H1 (cell line): ENCODE results near the gene MTAP. TPM values are rescaled to one million over a fixed set of nuclear protein-coding genes. Genes with fewer than 3 reads are reported as not detected.

Experiments used
- CTCF ChIA-PET: fragments of 300-600 bp; sonication (Branson Sonifier 250); formaldehyde crosslinking; loops from one replicate; lab custom pipeline; 2021; ENCODE audit not compliant: partially characterized antibody; lab: Charles Lee
- POLR2A ChIA-PET: fragments of 300-600 bp; sonication (Branson Sonifier 250); formaldehyde crosslinking; loops from one replicate; lab custom pipeline; 2021; ENCODE audit warnings: inconsistent platforms; ENCODE audit not compliant: partially characterized antibody; lab: Charles Lee
- DNase-seq, 2 experiments: peaks; one replicate each; pipeline versions ENCODE4 v3.0.0 to v3.0.0-alpha.2; 2010 to 2022; ENCODE audit warnings: low spot score in 2 of 2, low read depth in 1 of 2, mixed read lengths in 1 of 2
- FAIRE-seq: peaks from 2 replicates; lab custom pipeline; 2011; peaks lifted over from hg19 to GRCh38; lab: Jason Lieb, UNC
- H2AFZ ChIP-seq: 2 replicates; pipeline ENCODE4 v1.8.1; 2012; ENCODE audit warnings: low read length, inconsistent platforms
- H2AK5ac ChIP-seq: 2 replicates; pipeline ENCODE4 v1.6.1; 2013; ENCODE audit warnings: low read depth, low read length
- H2BK120ac ChIP-seq: replicated peaks from 2 replicates; pipeline ENCODE3; 2013; ENCODE audit warnings: low read depth, low read length, inconsistent platforms
- H2BK12ac ChIP-seq: 2 replicates; pipeline ENCODE4 v1.6.1; 2013; ENCODE audit warnings: low read depth, low read length
- H2BK15ac ChIP-seq: 2 replicates; pipeline ENCODE4 v1.6.1; 2013; ENCODE audit warnings: low read length
- H2BK20ac ChIP-seq: 2 replicates; pipeline ENCODE4 v1.6.1; 2013; ENCODE audit warnings: low read length
- H2BK5ac ChIP-seq: 2 replicates; pipeline ENCODE4 v1.6.1; 2013; ENCODE audit warnings: low read depth, low read length
- H3K14ac ChIP-seq: 2 replicates; pipeline ENCODE4 v1.6.1; 2013; ENCODE audit warnings: inconsistent platforms; ENCODE audit not compliant: insufficient read length
- H3K18ac ChIP-seq: 2 replicates; pipeline ENCODE4 v1.6.1; 2013; ENCODE audit warnings: low read length; ENCODE audit errors: extremely low read depth
- H3K23ac ChIP-seq: 2 replicates; pipeline ENCODE4 v1.6.1; 2013; ENCODE audit warnings: inconsistent platforms; ENCODE audit not compliant: insufficient read length
- H3K23me2 ChIP-seq: 2 replicates; pipeline ENCODE4 v1.6.1; 2013; ENCODE audit warnings: low read depth, low read length
- H3K27ac ChIP-seq: 2 replicates; pipeline ENCODE4 v1.6.1; 2011; ENCODE audit warnings: low read depth, low read length, inconsistent platforms
- H3K27me3 ChIP-seq, 4 experiments: replicated peaks in 1 of 4; 1 replicate in 1 of 4; 2 replicates in 3 of 4; pipeline versions ENCODE4 v1.6.1 to v1.8.1; 2011 to 2013; ENCODE audit warnings: low read length in 3 of 4, mild to moderate bottlenecking in 3 of 4, inconsistent platforms in 2 of 4, mixed read lengths in 2 of 4, moderate library complexity in 1 of 4; ENCODE audit not compliant: control insufficient read depth in 3 of 4, insufficient read depth in 3 of 4; ENCODE audit errors: extremely low read depth in 1 of 4
- H3K36me3 ChIP-seq, 4 experiments: 2 replicates each; pipeline versions ENCODE4 v1.6.1 to v1.8.1; 2011 to 2013; ENCODE audit warnings: mild to moderate bottlenecking in 4 of 4, low read length in 3 of 4, moderate library complexity in 2 of 4, control low read depth in 1 of 4, inconsistent platforms in 1 of 4; ENCODE audit not compliant: insufficient read depth in 4 of 4, control insufficient read depth in 2 of 4
- H3K4ac ChIP-seq: replicated peaks from 2 replicates; pipeline ENCODE3; 2013; ENCODE audit warnings: low read length, low read depth, mixed read lengths, inconsistent platforms; ENCODE audit not compliant: insufficient read length
- H3K4me1 ChIP-seq, 4 experiments: replicated peaks in 1 of 4; 1 replicate in 1 of 4; 2 replicates in 3 of 4; pipeline versions ENCODE4 v1.6.1 to v1.8.1; 2011 to 2013; ENCODE audit warnings: low read length in 3 of 4, inconsistent platforms in 2 of 4, mixed read lengths in 1 of 4; ENCODE audit not compliant: insufficient read depth in 4 of 4, control insufficient read depth in 3 of 4
- H3K4me2 ChIP-seq, 2 experiments: 2 replicates each; pipeline versions ENCODE4 v1.6.1 to v1.8.1; 2011 to 2013; ENCODE audit warnings: low read depth in 2 of 2, low read length in 2 of 2, control low read depth in 1 of 2, inconsistent platforms in 1 of 2, mild to moderate bottlenecking in 1 of 2; ENCODE audit not compliant: insufficient read depth in 1 of 2
- H3K4me3 ChIP-seq, 4 experiments: fragments of 200-600, 300-600 bp in 1 of 4; sonication (generic), shearing (Covaris generic), sonication (Bioruptor Twin) in 1 of 4; 2 replicates each; pipeline versions ENCODE4 v1.5.1 to v1.8.1; 2011 to 2016; ENCODE audit warnings: low read length in 4 of 4, low read depth in 3 of 4, control low read depth in 2 of 4, inconsistent platforms in 2 of 4, mild to moderate bottlenecking in 2 of 4, mixed read lengths in 1 of 4, moderate library complexity in 1 of 4; ENCODE audit not compliant: insufficient read depth in 2 of 4; ENCODE audit errors: extremely low read depth in 1 of 4
- H3K56ac ChIP-seq: replicated peaks from 2 replicates; pipeline ENCODE3; 2013; ENCODE audit warnings: low read depth, mild to moderate bottlenecking, mixed read lengths, low read length, inconsistent platforms; ENCODE audit not compliant: insufficient read length
- H3K79me1 ChIP-seq: 2 replicates; pipeline ENCODE4 v1.6.1; 2013; ENCODE audit warnings: low read depth, low read length, control low read depth
- H3K79me2 ChIP-seq, 2 experiments: 2 replicates each; pipeline versions ENCODE4 v1.6.1 to v1.8.1; 2012 to 2013; ENCODE audit warnings: low read length in 2 of 2, mild to moderate bottlenecking in 2 of 2, inconsistent platforms in 1 of 2; ENCODE audit not compliant: insufficient read depth in 2 of 2, control insufficient read depth in 1 of 2
- H3K9ac ChIP-seq, 4 experiments: replicated peaks in 1 of 4; 1 replicate in 1 of 4; 2 replicates in 3 of 4; pipeline versions ENCODE4 v1.6.1 to v1.8.1; 2011 to 2013; ENCODE audit warnings: low read depth in 3 of 4, low read length in 3 of 4, control low read depth in 2 of 4, mild to moderate bottlenecking in 2 of 4, moderate library complexity in 2 of 4, inconsistent platforms in 1 of 4; ENCODE audit errors: extremely low read depth in 1 of 4
- H3K9me3 ChIP-seq, 2 experiments: 2 replicates each; pipeline versions ENCODE4 v1.6.1 to v1.8.1; 2012 to 2013; ENCODE audit warnings: mild to moderate bottlenecking in 2 of 2, moderate library complexity in 2 of 2, control low read depth in 1 of 2, inconsistent platforms in 1 of 2, low read depth in 1 of 2, low read length in 1 of 2, mixed read lengths in 1 of 2; ENCODE audit not compliant: insufficient read depth in 2 of 2
- H4K20me1 ChIP-seq, 2 experiments: replicated peaks in 1 of 2; 2 replicates each; pipeline versions ENCODE3 to v1.8.1; 2011 to 2013; ENCODE audit warnings: inconsistent platforms in 2 of 2, low read length in 2 of 2, mild to moderate bottlenecking in 1 of 2; ENCODE audit not compliant: insufficient read depth in 2 of 2, control insufficient read depth in 1 of 2
- H4K5ac ChIP-seq: 2 replicates; pipeline ENCODE4 v1.6.1; 2013; ENCODE audit warnings: low read length, low read depth, mixed read lengths, inconsistent platforms; ENCODE audit not compliant: insufficient read length
- H4K8ac ChIP-seq: 2 replicates; pipeline ENCODE4 v1.8.0; 2013; ENCODE audit warnings: mild to moderate bottlenecking, moderate library complexity, low read length, inconsistent platforms; ENCODE audit not compliant: insufficient read depth; ENCODE audit errors: extremely low read depth
- H4K91ac ChIP-seq: replicated peaks from 2 replicates; pipeline ENCODE3; 2013; ENCODE audit warnings: low read length, mixed read lengths, inconsistent platforms; ENCODE audit not compliant: insufficient read length
- BCL11A ChIP-seq, 2 experiments: IDR thresholded peaks; one replicate each; pipeline ENCODE4 v1.6.1; 2011; ENCODE audit warnings: low read depth in 2 of 2, low read length in 2 of 2, mild to moderate bottlenecking in 2 of 2
- CBX8 ChIP-seq: fragments of 300-800, 300-1000 bp; sonication (generic); IDR thresholded peaks from 2 replicates; pipeline ENCODE4 v1.7.1; 2016; ENCODE audit warnings: low read depth, low read length, borderline replicate concordance
- CHD2 ChIP-seq: IDR thresholded peaks from 2 replicates; pipeline ENCODE4 v1.6.1; 2012; ENCODE audit warnings: low read length, improper control_type of control experiment
- EZH2 ChIP-seq: fragments of 200-600 bp; sonication (generic); IDR thresholded peaks from 2 replicates; pipeline ENCODE4 v1.7.1; 2012; ENCODE audit warnings: low read depth, mild to moderate bottlenecking, moderate library complexity, low read length, inconsistent platforms; ENCODE audit not compliant: severe bottlenecking
- KDM4A ChIP-seq: IDR thresholded peaks from one replicate; pipeline ENCODE4 v1.7.1; 2012; ENCODE audit warnings: low read depth, mild to moderate bottlenecking, moderate library complexity, low read length, inconsistent platforms; ENCODE audit not compliant: severe bottlenecking
- POLR2A ChIP-seq, 2 experiments: IDR thresholded peaks; 1 replicate in 1 of 2; 2 replicates in 1 of 2; pipeline ENCODE4 v1.6.1; 2011; ENCODE audit warnings: low read depth in 2 of 2, low read length in 2 of 2, mild to moderate bottlenecking in 2 of 2; ENCODE audit errors: control extremely low read depth in 1 of 2
- TEAD4 ChIP-seq: IDR thresholded peaks from 2 replicates; pipeline ENCODE4 v1.6.1; 2012; ENCODE audit warnings: low read depth, low read length, inconsistent platforms, mixed read lengths
- YY1 ChIP-seq: IDR thresholded peaks from 2 replicates; pipeline ENCODE4 v1.6.1; 2011; ENCODE audit warnings: low read depth, mild to moderate bottlenecking, low read length
- WGBS, 2 experiments: shearing (Covaris generic) in 1 of 2; methylation state at CpG; one replicate each; pipeline versions ENCODE4 v1.1.6 to v1.1.7; 2013 to 2015; ENCODE audit warnings: low lambda C conversion rate in 2 of 2, mixed read lengths in 2 of 2, inconsistent platforms in 1 of 2, low coverage in 1 of 2, missing lambda C conversion rate in 1 of 2; ENCODE audit not compliant: insufficient replicate concordance in 2 of 2, insufficient coverage in 1 of 2, insufficient read length in 1 of 2; ENCODE audit errors: extremely low coverage in 1 of 2, missing lambda C conversion rate in 1 of 2; 5-methylcytosine and 5-hydroxymethylcytosine counted together
- polyA plus RNA-seq, 7 experiments: library from polyadenylated mRNA; depleted of rRNA in 3 of 7; stranded (reverse) in 5 of 7; unstranded in 2 of 7; fragments of >200 nt in 5 of 7; fragments of 200-250 nt in 2 of 7; gene quantifications; 1 replicate in 5 of 7; 2 replicates in 1 of 7; 4 replicates in 1 of 7; pipeline versions ENCODE4 v1.2.1 to v1.2.3, GENCODE V29; 2011 to 2013; ENCODE audit warnings: missing spikeins in 2 of 7, mixed read lengths in 2 of 7
- total RNA-seq: library from RNA; stranded (reverse); fragmentation: NEBNext Ultra II Directional; extraction: Animal tissue kit (Norgen Biotek cat#: 25700); gene quantifications from 2 replicates; pipeline ENCODE4 v1.2.1, GENCODE V29; 2021
- TF ChIP-seq, protein P1 (sequence below): IDR thresholded peaks from 2 replicates; pipeline ENCODE4 v1.6.1; 2012; ENCODE audit warnings: low read length, inconsistent platforms
- TF ChIP-seq, protein P2 (sequence below), 3 experiments: IDR thresholded peaks; 1 replicate in 2 of 3; 2 replicates in 1 of 3; pipeline versions ENCODE4 v1.5.1 to v1.6.1; 2011; ENCODE audit warnings: low read length in 3 of 3, mild to moderate bottlenecking in 3 of 3, inconsistent platforms in 2 of 3, low read depth in 1 of 3, moderate library complexity in 1 of 3; ENCODE audit not compliant: insufficient read depth in 1 of 3; ENCODE audit errors: control extremely low read depth in 1 of 3

MTAP gene
- total and polyA plus RNA-seq, 2 of the 8 experiments (the other 6 are each of a cell fraction or from before 2014, with no cell fraction given), result 16.4 to 100 TPM

DNA sequence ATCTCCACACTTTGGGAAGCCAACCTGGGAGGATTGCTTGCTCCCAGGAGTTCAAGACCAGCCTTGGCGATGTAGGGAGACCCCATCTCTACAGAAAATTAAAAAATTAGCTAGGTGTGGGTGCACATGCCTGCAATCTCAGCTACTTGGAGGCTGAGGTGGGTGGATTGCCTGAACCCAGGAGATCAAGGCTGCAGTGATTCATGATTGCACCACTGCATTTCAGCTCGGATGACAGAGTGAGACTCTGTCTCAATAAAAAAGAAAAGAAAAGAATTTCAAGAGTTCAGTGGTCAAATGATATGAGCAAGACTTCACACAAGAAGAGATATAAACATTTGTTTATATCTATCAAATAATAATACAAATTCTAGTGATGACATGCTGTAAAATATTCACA is 23.0 kb upstream of the MTAP start:
- Histone ChIP-seq H3K23me2 (no peaks in the 10 kb centered on the region; the same call in 1 of the 2 replicates), H2BK20ac (no peak overlapping the region), H3K4me3 (no peak overlapping the region), H3K14ac (no peak overlapping the region), H3K18ac (no peak overlapping the region; the same call in 1 of the 2 replicates), H3K36me3 (no peaks in the 10 kb centered on the region), H3K79me2 (no peaks in the 10 kb centered on the region), H2AK5ac (no peak overlapping the region), H3K4me1 (0 out of 7 replicates have a peak, but pooled peaks cover 0 to 2% (median 0%) of the 10 kb centered on the region in 4 experiments), H3K56ac (no peak overlapping the region), H3K27ac (no peak overlapping the region), H3K23ac (no peak overlapping the region), H2BK5ac (no peak overlapping the region), H2AFZ (no peak overlapping the region), H3K27me3 (no peaks in the 10 kb centered on the region; a peak in 1 of 7 replicates), H4K91ac (no peak overlapping the region), H3K9ac (no peak overlapping the region), H4K8ac (no peak overlapping the region), H3K4me2 (no peak overlapping the region), H3K79me1 (no peaks in the 10 kb centered on the region), H2BK120ac (no peak overlapping the region), H2BK12ac (no peak overlapping the region), H3K4ac (no peak overlapping the region), H4K5ac (no peak overlapping the region), H3K9me3 (no peaks in the 10 kb centered on the region), H4K20me1 (no peaks in the 10 kb centered on the region), H2BK15ac (no peak overlapping the region)
- WGBS, 2 experiments, result 93% methylated on average over 2 of the region's 2 CpGs; no CpG with 5 or more reads in 1 of the 2 experiments
- DNase-seq (no peak), FAIRE-seq (no peak)
- ChIA-PET CTCF (interaction anchor here (0.6 to 1.3 kb wide), 5 partner anchors 9 to 582 kb away, joined by 3 to 4 read pairs (median 3); no protein-coding TSS in a partner anchor), POLR2A (no interaction called here)
- TF ChIP-seq TEAD4 (no peak), CHD2 (no peak), CBX8 (no peak), KDM4A (no peak), BCL11A (IDR thresholded peaks at IDR 0.05; ENCODE audit: low read depth in 2 of 2, low read length in 2 of 2) (no peak), EZH2 (no peak), POLR2A (IDR thresholded peaks at IDR 0.05; ENCODE audit: control extremely low read depth in 1 of 2, low read depth in 2 of 2, low read length in 2 of 2) (no peak), YY1 (no peak)
- TF ChIP-seq, protein P1, sequence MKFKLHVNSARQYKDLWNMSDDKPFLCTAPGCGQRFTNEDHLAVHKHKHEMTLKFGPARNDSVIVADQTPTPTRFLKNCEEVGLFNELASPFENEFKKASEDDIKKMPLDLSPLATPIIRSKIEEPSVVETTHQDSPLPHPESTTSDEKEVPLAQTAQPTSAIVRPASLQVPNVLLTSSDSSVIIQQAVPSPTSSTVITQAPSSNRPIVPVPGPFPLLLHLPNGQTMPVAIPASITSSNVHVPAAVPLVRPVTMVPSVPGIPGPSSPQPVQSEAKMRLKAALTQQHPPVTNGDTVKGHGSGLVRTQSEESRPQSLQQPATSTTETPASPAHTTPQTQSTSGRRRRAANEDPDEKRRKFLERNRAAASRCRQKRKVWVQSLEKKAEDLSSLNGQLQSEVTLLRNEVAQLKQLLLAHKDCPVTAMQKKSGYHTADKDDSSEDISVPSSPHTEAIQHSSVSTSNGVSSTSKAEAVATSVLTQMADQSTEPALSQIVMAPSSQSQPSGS, result no peak
- TF ChIP-seq, protein P2, sequence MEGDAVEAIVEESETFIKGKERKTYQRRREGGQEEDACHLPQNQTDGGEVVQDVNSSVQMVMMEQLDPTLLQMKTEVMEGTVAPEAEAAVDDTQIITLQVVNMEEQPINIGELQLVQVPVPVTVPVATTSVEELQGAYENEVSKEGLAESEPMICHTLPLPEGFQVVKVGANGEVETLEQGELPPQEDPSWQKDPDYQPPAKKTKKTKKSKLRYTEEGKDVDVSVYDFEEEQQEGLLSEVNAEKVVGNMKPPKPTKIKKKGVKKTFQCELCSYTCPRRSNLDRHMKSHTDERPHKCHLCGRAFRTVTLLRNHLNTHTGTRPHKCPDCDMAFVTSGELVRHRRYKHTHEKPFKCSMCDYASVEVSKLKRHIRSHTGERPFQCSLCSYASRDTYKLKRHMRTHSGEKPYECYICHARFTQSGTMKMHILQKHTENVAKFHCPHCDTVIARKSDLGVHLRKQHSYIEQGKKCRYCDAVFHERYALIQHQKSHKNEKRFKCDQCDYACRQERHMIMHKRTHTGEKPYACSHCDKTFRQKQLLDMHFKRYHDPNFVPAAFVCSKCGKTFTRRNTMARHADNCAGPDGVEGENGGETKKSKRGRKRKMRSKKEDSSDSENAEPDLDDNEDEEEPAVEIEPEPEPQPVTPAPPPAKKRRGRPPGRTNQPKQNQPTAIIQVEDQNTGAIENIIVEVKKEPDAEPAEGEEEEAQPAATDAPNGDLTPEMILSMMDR (IDR thresholded peaks at IDR 0.05; ENCODE audit: control extremely low read depth in 1 of 3, insufficient read depth in 1 of 3, low read depth in 1 of 3, low read length in 3 of 3), result no peak
